Neuronal stem cell (in vitro differentiated cells): ENCODE results near the gene ITGAL.
A peak's percentile ranks its signal among the peaks of the same experiment; 100 is the strongest.

Experiments
- DNase-seq: peaks from one replicate; pipeline ENCODE4 v3.0.0-alpha.2; 2013; ENCODE audit warnings: low spot score
- H2AFZ ChIP-seq: one replicate; pipeline ENCODE4 v1.6.1; 2013; ENCODE audit warnings: mild to moderate bottlenecking, low read length, inconsistent platforms
- H2AK5ac ChIP-seq: 2 replicates; pipeline ENCODE4 v1.6.1; 2013; ENCODE audit warnings: low read depth, mild to moderate bottlenecking, inconsistent platforms, low read length, moderate library complexity, mixed read lengths
- H2BK120ac ChIP-seq: 2 replicates; pipeline ENCODE4 v1.6.1; 2013; ENCODE audit warnings: low read depth, mild to moderate bottlenecking, inconsistent platforms, low read length, moderate library complexity, mixed read lengths
- H2BK12ac ChIP-seq: one replicate; pipeline ENCODE4 v1.6.1; 2013; ENCODE audit warnings: low read length, inconsistent platforms
- H2BK15ac ChIP-seq: 2 replicates; pipeline ENCODE4 v1.6.1; 2013; ENCODE audit warnings: mild to moderate bottlenecking, low read length, inconsistent platforms, mixed read lengths
- H2BK5ac ChIP-seq: one replicate; pipeline ENCODE4 v1.6.1; 2013; ENCODE audit warnings: inconsistent platforms, mild to moderate bottlenecking, low read length, moderate library complexity
- H3K14ac ChIP-seq: one replicate; pipeline ENCODE4 v1.6.1; 2013; ENCODE audit warnings: low read length, inconsistent platforms
- H3K18ac ChIP-seq: 2 replicates; pipeline ENCODE4 v1.6.1; 2013; ENCODE audit warnings: low read length, inconsistent platforms
- H3K23ac ChIP-seq: 2 replicates; pipeline ENCODE4 v1.6.1; 2013; ENCODE audit warnings: low read depth, mild to moderate bottlenecking, mixed read lengths, low read length, inconsistent platforms; ENCODE audit not compliant: poor library complexity
- H3K27ac ChIP-seq: replicated peaks from 3 replicates; pipeline ENCODE4 v1.5.1; 2013; ENCODE audit warnings: low read length, inconsistent platforms
- H3K27me3 ChIP-seq, 3 experiments: 2 replicates each; pipeline ENCODE4 v1.6.1; 2013; ENCODE audit warnings: low read length in 3 of 3, mild to moderate bottlenecking in 2 of 3, inconsistent platforms in 1 of 3, low read depth in 1 of 3, mixed read lengths in 1 of 3, moderate library complexity in 1 of 3; ENCODE audit not compliant: control insufficient read depth in 3 of 3, insufficient read depth in 3 of 3
- H3K36me3 ChIP-seq, 2 donors: replicated peaks in 1 of 2; 2 replicates each; pipeline ENCODE4 v1.6.1; 2013; ENCODE audit warnings: low read length in 2 of 2; ENCODE audit not compliant: control insufficient read depth in 2 of 2, insufficient read depth in 2 of 2
- H3K4ac ChIP-seq: 2 replicates; pipeline ENCODE4 v1.6.1; 2013; ENCODE audit warnings: inconsistent platforms, mild to moderate bottlenecking, low read length, moderate library complexity
- H3K4me1 ChIP-seq, 2 donors: 1 replicate in 1 of 2; 2 replicates in 1 of 2; pipeline ENCODE4 v1.6.1; 2013; ENCODE audit warnings: low read length in 2 of 2, low read depth in 1 of 2; ENCODE audit not compliant: control insufficient read depth in 2 of 2, insufficient read depth in 1 of 2
- H3K4me2 ChIP-seq: one replicate; pipeline ENCODE4 v1.6.1; 2013; ENCODE audit warnings: mild to moderate bottlenecking, low read length, inconsistent platforms; ENCODE audit not compliant: insufficient read depth, poor library complexity, severe bottlenecking
- H3K4me3 ChIP-seq, 2 donors: 2 replicates each; pipeline ENCODE4 v1.5.1; 2013; ENCODE audit warnings: low read length in 2 of 2, mild to moderate bottlenecking in 2 of 2, inconsistent platforms in 1 of 2, moderate library complexity in 1 of 2
- H3K79me1 ChIP-seq: one replicate; pipeline ENCODE4 v1.6.1; 2013; ENCODE audit warnings: low read depth, mild to moderate bottlenecking, inconsistent platforms, low read length, moderate library complexity
- H3K9ac ChIP-seq: one replicate; pipeline ENCODE4 v1.6.1; 2013; ENCODE audit warnings: mild to moderate bottlenecking, low read depth, low read length, inconsistent platforms; ENCODE audit not compliant: poor library complexity
- H3K9me3 ChIP-seq, 2 donors: replicated peaks in 1 of 2; 2 replicates each; pipeline versions ENCODE3 to v1.6.1; 2013; ENCODE audit warnings: low read length in 2 of 2, mild to moderate bottlenecking in 2 of 2, inconsistent platforms in 1 of 2, low read depth in 1 of 2, mixed read lengths in 1 of 2, moderate library complexity in 1 of 2; ENCODE audit not compliant: control insufficient read depth in 2 of 2, insufficient read depth in 1 of 2
- H4K8ac ChIP-seq: one replicate; pipeline ENCODE4 v1.6.1; 2013; ENCODE audit warnings: low read depth, mild to moderate bottlenecking, inconsistent platforms, low read length, moderate library complexity
- H4K91ac ChIP-seq: one replicate; pipeline ENCODE4 v1.6.1; 2013; ENCODE audit warnings: low read length, low read depth, mild to moderate bottlenecking, inconsistent platforms; ENCODE audit not compliant: poor library complexity
- WGBS, 2 donors: extraction: QIAGEN DNeasy Blood & Tissue Kit; methylation state at CpG; one replicate each; pipeline ENCODE4 v1.1.7; 2013; ENCODE audit warnings: missing lambda C conversion rate in 2 of 2, mixed read lengths in 1 of 2; ENCODE audit not compliant: insufficient read length in 2 of 2, insufficient replicate concordance in 1 of 2; ENCODE audit errors: extremely low coverage in 2 of 2; 5-methylcytosine and 5-hydroxymethylcytosine counted together

The ITGAL gene

GRCh38 chr16:30565526-30565925 lies 93.0 kb downstream of the ITGAL start:
- Histone ChIP-seq H3K27me3 (peaks cover 0 to 7% (median 0%) of the 10 kb centered on the region in 3 experiments), H3K14ac (no peak overlapping the region), H3K4ac (no peak overlapping the region), H2AFZ (peak overlapping the region; percentile 58), H2BK12ac (no peak overlapping the region), H3K18ac (no peak overlapping the region), H4K8ac (no peak overlapping the region), H2AK5ac (no peak overlapping the region), H3K9me3 (peaks cover 0 to 4% of the 10 kb centered on the region in 2 donors), H3K4me2 (no peak overlapping the region), H3K23ac (no peak overlapping the region), H3K9ac (no peak overlapping the region), H2BK5ac (no peak overlapping the region), H3K4me3 (no peak overlapping the region), H3K79me1 (peaks cover 5% of the 10 kb centered on the region), H3K27ac (no peak overlapping the region), H2BK15ac (no peak overlapping the region), H3K36me3 (peaks cover 0 to 7% of the 10 kb centered on the region in 2 donors), H2BK120ac (no peak overlapping the region), H3K4me1 (peaks cover 0 to 4% of the 10 kb centered on the region in 2 donors), H4K91ac (no peak overlapping the region)
- WGBS, 2 donors = no CpG with 5 or more reads among the region's 7 CpGs
- DNase-seq = no peak

- Histone ChIP-seq H3K36me3 (peaks cover 0 to 7% of the 10 kb centered on the region in 2 donors), H3K4me3 (no peak overlapping the region), H3K18ac (no peak overlapping the region), H3K27ac (no peak overlapping the region), H3K27me3 (peaks cover 0 to 6% (median 0%) of the 10 kb centered on the region in 3 experiments), H3K23ac (no peak overlapping the region), H3K4me1 (peaks cover 0 to 4% of the 10 kb centered on the region in 2 donors), H3K4me2 (no peak overlapping the region), H3K4ac (no peak overlapping the region), H4K91ac (peak overlapping the region; percentile 9), H2BK15ac (no peak overlapping the region), H2AK5ac (no peak overlapping the region), H3K14ac (peak overlapping the region; percentile 71), H2AFZ (peak overlapping the region; percentile 58), H4K8ac (no peak overlapping the region), H2BK120ac (peak overlapping the region; percentile 31), H3K79me1 (peaks cover 5% of the 10 kb centered on the region), H2BK12ac (no peak overlapping the region), H2BK5ac (no peak overlapping the region), H3K9ac (no peak overlapping the region), H3K9me3 (peaks cover 0 to 4% of the 10 kb centered on the region in 2 donors)
- DNase-seq = no peak
- no CpG with 5 or more reads among the region's 8 CpGs for WGBS, 2 donors
Measured at GRCh38 chr16:30565984-30566383, 93.4 kb downstream of the ITGAL start.

DNA sequence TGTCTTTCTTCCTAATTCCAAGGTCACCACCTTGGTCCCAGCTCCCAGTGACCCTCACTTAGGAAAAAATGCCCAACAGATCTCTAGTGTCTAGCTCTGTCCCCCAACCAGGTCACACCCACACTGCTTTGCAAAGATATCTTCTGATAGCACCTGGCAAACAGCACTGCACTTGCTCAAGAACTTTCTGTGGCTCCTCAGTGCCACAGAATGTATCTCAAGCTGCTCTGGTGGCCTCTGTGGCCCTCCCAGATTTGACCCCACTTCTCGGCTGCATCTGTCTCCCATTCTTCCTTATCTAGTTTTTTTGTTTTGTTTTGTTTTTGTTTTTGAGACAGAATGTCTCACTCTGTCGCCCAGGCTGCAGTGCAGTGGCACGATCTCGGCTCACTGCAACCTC lies 94.0 kb downstream of the ITGAL start:
- H2BK120ac ChIP-seq = peak overlapping the region; percentile 31
- H3K9ac ChIP-seq = no peak overlapping the region
- DNase-seq = no peak
- no peak overlapping the region for H3K27ac ChIP-seq
- H2BK5ac ChIP-seq = no peak overlapping the region
- no peak overlapping the region for H3K4me2 ChIP-seq
- no peak overlapping the region for H3K23ac ChIP-seq
- no peak overlapping the region for H3K4ac ChIP-seq
- no peak overlapping the region for H4K8ac ChIP-seq
- peaks cover 0 to under 1% (median 0%) of the 10 kb centered on the region in 3 experiments for H3K27me3 ChIP-seq
- H2AFZ ChIP-seq = no peak overlapping the region
- H3K9me3 ChIP-seq = peaks cover 0 to 4% of the 10 kb centered on the region in 2 donors
- no peak overlapping the region for H2BK15ac ChIP-seq
- no peak overlapping the region for H2AK5ac ChIP-seq
- H2BK12ac ChIP-seq = no peak overlapping the region
- no peak overlapping the region for H3K4me3 ChIP-seq
- H3K4me1 ChIP-seq = peaks cover 0 to 4% of the 10 kb centered on the region in 2 donors
- no peak overlapping the region for H4K91ac ChIP-seq
- H3K14ac ChIP-seq = no peak overlapping the region
- peaks cover 5% of the 10 kb centered on the region for H3K79me1 ChIP-seq
- peaks cover 0 to 7% of the 10 kb centered on the region in 2 donors for H3K36me3 ChIP-seq
- no CpG with 5 or more reads among the region's 4 CpGs for WGBS, 2 donors
- H3K18ac ChIP-seq = no peak overlapping the region

GRCh38 chr16:30567160-30567990 lies 94.8 kb downstream of the ITGAL start:
- H3K4ac ChIP-seq = no peak overlapping the region
- no peak overlapping the region for H2AK5ac ChIP-seq
- H4K91ac ChIP-seq = no peak overlapping the region
- no CpG with 5 or more reads among the region's 14 CpGs for WGBS, 2 donors
- H3K9me3 ChIP-seq = peaks cover 0 to 4% of the 10 kb centered on the region in 2 donors
- no peaks in the 10 kb centered on the region for H3K27me3 ChIP-seq
- H3K18ac ChIP-seq = no peak overlapping the region
- no peak for DNase-seq
- no peak overlapping the region for H3K27ac ChIP-seq
- no peak overlapping the region for H3K23ac ChIP-seq
- no peak overlapping the region for H2AFZ ChIP-seq
- H3K9ac ChIP-seq = no peak overlapping the region
- H2BK15ac ChIP-seq = no peak overlapping the region
- no peak overlapping the region for H2BK120ac ChIP-seq
- peaks cover 0 to 4% of the 10 kb centered on the region in 2 donors for H3K4me1 ChIP-seq
- no peak overlapping the region for H4K8ac ChIP-seq
- no peak overlapping the region for H3K4me2 ChIP-seq
- no peak overlapping the region for H3K4me3 ChIP-seq
- H3K36me3 ChIP-seq = peaks cover 0 to 7% of the 10 kb centered on the region in 2 donors
- no peak overlapping the region for H2BK5ac ChIP-seq
- no peak overlapping the region for H3K14ac ChIP-seq
- peaks cover 5% of the 10 kb centered on the region for H3K79me1 ChIP-seq
- H2BK12ac ChIP-seq = no peak overlapping the region
